Testis (tissue), 3 donors: Measurements from ENCODE around the gene PYDC1. TPM values are rescaled to one million over a fixed set of nuclear protein-coding genes. Genes with fewer than 3 reads are reported as not detected.

Experiments
- DNase-seq: peaks from one replicate; pipeline ENCODE4 v3.0.0-alpha.2; 2019
- H3K27ac ChIP-seq, 2 donors: fragments of 200-600 bp; sonication (generic); one replicate each; pipeline ENCODE4 v1.5.1; 2019
- H3K27me3 ChIP-seq: fragments of 200-600 bp; sonication (generic); one replicate; pipeline ENCODE4 v1.5.1; 2019
- H3K36me3 ChIP-seq: fragments of 200-600 bp; sonication (generic); one replicate; pipeline ENCODE4 v1.5.1; 2017; ENCODE audit warnings: low read depth; ENCODE audit errors: missing control alignments
- H3K4me1 ChIP-seq: fragments of 200-600 bp; sonication (generic); one replicate; pipeline ENCODE4 v1.5.1; 2019
- H3K4me3 ChIP-seq, 2 donors: fragments of 200-600 bp; sonication (generic); one replicate each; pipeline ENCODE4 v1.5.1; 2017 to 2019
- H3K9me3 ChIP-seq: fragments of 200-600 bp; sonication (generic); one replicate; pipeline ENCODE4 v1.5.1; 2017
- CTCF ChIP-seq, 3 experiments: fragments of 450-650 bp in 2 of 3; fragments of 200-600 bp in 1 of 3; sonication (generic) in 1 of 3; IDR thresholded peaks; one replicate each; pipeline ENCODE4 v1.5.1; 2016 to 2019; ENCODE audit warnings: antibody characterized with exemption in 3 of 3, mild to moderate bottlenecking in 2 of 3, moderate library complexity in 1 of 3
- POLR2A ChIP-seq: fragments of 450-650 bp; IDR thresholded peaks from one replicate; pipeline ENCODE4 v1.6.1; 2017; ENCODE audit warnings: antibody characterized with exemption, mild to moderate bottlenecking, moderate library complexity
- WGBS, 2 donors: methylation state at CpG; one replicate each; pipeline ENCODE4 v1.1.5; 2018; 5-methylcytosine and 5-hydroxymethylcytosine counted together
- intact Hi-C: fragments of 100-400 bp; cut with DNase I; formaldehyde crosslinking; loops from one replicate; pipeline ENCODE4 v1.15.1; 2023; ENCODE audit warnings: low total_unique reads
- polyA plus RNA-seq: library from polyadenylated mRNA; stranded (reverse); fragments of 350-450 nt; fragmentation: Illumina TruSeq; extraction: RNeasy Lipid Tissue Mini Kit (QIAGEN cat#74804); gene quantifications from one replicate; pipeline ENCODE4 v1.2.3, GENCODE V29; 2014; ENCODE audit warnings: low read depth, low replicate concordance; ENCODE audit not compliant: insufficient read depth
- total RNA-seq, 2 donors: library from RNA; depleted of rRNA; stranded (reverse); fragments of >200 nt; gene quantifications; one replicate each; pipeline ENCODE4 v1.2.3, GENCODE V29; 2016

Gene PYDC1
- total and polyA plus RNA-seq, 3 donors from 2014 or later: not detected

- no peak for TF ChIP-seq CTCF (IDR thresholded peaks at IDR 0.05)
- Histone ChIP-seq H3K36me3 (no peaks in the 10 kb centered on the region), H3K4me3 (no peak overlapping the region), H3K27ac (no peak overlapping the region), H3K4me1 (no peaks in the 10 kb centered on the region), H3K9me3 (no peaks in the 10 kb centered on the region), H3K27me3 (no peaks in the 10 kb centered on the region)
- 77 to 78% methylated on average over 4 of the region's 4 CpGs for WGBS, 2 donors
- DNase-seq: no peak
- intact Hi-C loops: no loop called here
Measured at GRCh38 chr16:31238041-31238440, 21.1 kb upstream of the PYDC1 start.

- Histone ChIP-seq H3K4me3 (no peak overlapping the region), H3K4me1 (no peaks in the 10 kb centered on the region), H3K36me3 (no peaks in the 10 kb centered on the region), H3K27ac (peak overlapping the region; percentile 29 to 53), H3K9me3 (no peaks in the 10 kb centered on the region), H3K27me3 (no peaks in the 10 kb centered on the region)
- DNase-seq: no peak
- 42 to 53% methylated on average over 10 of the region's 10 CpGs for WGBS, 2 donors
- intact Hi-C loops: no loop called here
- TF ChIP-seq CTCF (IDR thresholded peaks at IDR 0.05): no peak
- TF ChIP-seq POLR2A: no peak
Measured at GRCh38 chr16:31229501-31229900, 12.6 kb upstream of the PYDC1 start.

GRCh38 chr16:31228206-31228605, 11.3 kb upstream of the PYDC1 start:
- WGBS, 2 donors: 77 to 100% methylated on average over 4 of the region's 4 CpGs
- Histone ChIP-seq H3K27me3 (no peaks in the 10 kb centered on the region), H3K36me3 (no peaks in the 10 kb centered on the region), H3K4me3 (no peak overlapping the region), H3K9me3 (no peaks in the 10 kb centered on the region), H3K4me1 (no peaks in the 10 kb centered on the region), H3K27ac (no peak overlapping the region)
- intact Hi-C loops: no loop called here
- no peak for DNase-seq
- TF ChIP-seq CTCF (IDR thresholded peaks at IDR 0.05): no peak

GRCh38 chr16:31225193-31225592, 8.3 kb upstream of the PYDC1 start:
- Histone ChIP-seq H3K27ac (no peak overlapping the region), H3K4me3 (no peak overlapping the region), H3K27me3 (no peaks in the 10 kb centered on the region), H3K36me3 (no peaks in the 10 kb centered on the region), H3K4me1 (no peaks in the 10 kb centered on the region), H3K9me3 (no peaks in the 10 kb centered on the region)
- TF ChIP-seq CTCF (IDR thresholded peaks at IDR 0.05) (no peak), POLR2A (no peak)
- WGBS, 2 donors: 88 to 94% methylated on average over 3 of the region's 3 CpGs
- DNase-seq: no peak
- intact Hi-C loops: no loop called here

GRCh38 chr16:31224092-31224955, 7.4 kb upstream of the PYDC1 start:
- Histone ChIP-seq H3K36me3 (no peaks in the 10 kb centered on the region), H3K27ac (no peak overlapping the region), H3K4me3 (peak overlapping the region; percentile 15 to 39), H3K27me3 (no peaks in the 10 kb centered on the region), H3K4me1 (no peaks in the 10 kb centered on the region), H3K9me3 (no peaks in the 10 kb centered on the region)
- TF ChIP-seq CTCF (IDR thresholded peaks at IDR 0.05): no peak
- TF ChIP-seq POLR2A: no peak
- intact Hi-C loops: no loop called here
- peak; percentile 24 for DNase-seq
- 74 to 84% methylated on average over 12 to 79 of the region's 80 CpGs for WGBS, 2 donors
